ENCODE results near the gene CHRM1. TPM values are rescaled to one million over a fixed set of nuclear protein-coding genes. Genes with fewer than 3 reads are reported as not detected.

Gene CHRM1
- total RNA-seq, 1 donor from 2014 or later: not detected

DNA sequence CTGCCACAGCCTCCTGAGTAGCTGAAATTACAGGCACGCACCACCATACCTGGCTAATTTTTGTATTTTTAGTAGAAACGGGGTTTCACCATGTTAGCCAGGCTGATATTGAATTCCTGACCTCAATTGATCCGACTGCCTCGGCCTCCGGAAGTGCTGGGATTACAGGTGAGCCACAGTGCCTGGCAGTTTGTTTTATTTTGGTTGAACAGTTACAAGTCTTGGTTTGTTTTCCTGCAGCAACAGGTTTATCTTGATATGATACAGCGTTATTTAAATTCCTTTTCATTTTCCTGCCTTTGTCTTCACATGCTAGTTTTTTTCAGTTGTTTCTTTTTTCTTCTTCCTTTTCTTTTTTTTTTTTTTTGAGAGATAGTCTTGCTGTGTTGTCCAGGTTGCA, 44.5 kb downstream of the CHRM1 start:
- Mint-ChIP-seq H3K9me3 (no peaks in the 10 kb centered on the region), H3K27ac (no peak overlapping the region), H3K27me3 (ENCODE audit: insufficient read depth, low read depth) (peaks cover 5% of the 10 kb centered on the region), H3K4me1 (peaks cover 20% of the 10 kb centered on the region), H3K36me3 (peaks cover 6% of the 10 kb centered on the region), H3K4me3 (no peak overlapping the region)
- Histone ChIP-seq H3K36me3 (no peaks in the 10 kb centered on the region), H3F3A (ENCODE audit: low read depth) (peaks cover 49% of the 10 kb centered on the region), H3K79me2 (ENCODE audit: low read depth) (peaks cover 98% of the 10 kb centered on the region), H3K9ac (no peak overlapping the region), H4K20me1 (ENCODE audit: low read depth) (peaks cover 32% of the 10 kb centered on the region), H3K27me3 (no peaks in the 10 kb centered on the region), H3K4me2 (no peak overlapping the region), H3K27ac (no peak overlapping the region), H3K9me3 (ENCODE audit: low read depth) (no peaks in the 10 kb centered on the region), H3K4me1 (peaks cover 12% of the 10 kb centered on the region), H3K4me3 (no peak overlapping the region), H2AFZ (replicated peaks) (no peak overlapping the region)
- TF ChIP-seq EZH2phosphoT487 (IDR thresholded peaks at IDR 0.05): no peak
- TF ChIP-seq CTCF (IDR thresholded peaks at IDR 0.05): no peak
- no peak for TF ChIP-seq EZH2 (IDR thresholded peaks at IDR 0.05)
- no peak for DNase-seq (ENCODE audit: low spot score)

DNA sequence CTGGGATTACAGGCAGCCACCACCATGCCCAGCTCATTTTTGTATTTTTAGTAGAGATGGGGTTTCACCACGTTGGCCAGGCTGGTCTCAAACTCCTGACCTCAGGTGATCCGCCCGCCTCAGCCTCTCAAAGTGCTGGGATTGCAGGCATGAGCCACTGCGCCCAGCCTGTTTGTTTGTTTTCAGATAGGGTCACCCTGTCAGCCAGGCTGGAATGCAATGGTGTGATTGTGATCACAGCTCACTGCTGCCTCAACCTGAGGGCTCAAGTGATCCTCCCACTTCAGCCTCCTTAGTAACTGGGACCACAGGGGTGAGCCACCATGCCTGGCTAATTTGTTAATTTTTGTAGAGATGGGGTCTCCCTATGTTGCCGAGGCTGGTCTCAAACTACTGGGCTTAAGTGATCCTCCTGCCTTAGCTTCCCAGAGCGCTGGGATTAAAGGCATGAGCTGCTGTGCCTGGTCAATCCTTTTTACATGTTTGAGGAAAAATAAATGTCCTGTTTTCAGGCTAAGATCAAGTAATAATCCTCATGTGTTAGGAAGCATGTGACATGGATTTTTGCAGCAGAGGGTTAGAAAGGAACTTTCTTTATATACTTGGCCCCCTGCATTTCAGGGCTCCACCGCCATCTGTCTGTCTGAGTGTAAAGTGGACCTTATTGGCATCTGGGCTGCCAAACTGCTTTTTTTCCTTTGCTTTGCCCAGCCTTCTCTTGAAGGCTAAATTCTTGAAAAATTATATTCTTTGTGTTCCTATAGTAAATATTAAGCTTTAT, 45.3 kb downstream of the CHRM1 start:
- H3F3A ChIP-seq (ENCODE audit: low read depth): peaks cover 43% of the 10 kb centered on the region
- no peak overlapping the region for H2AFZ ChIP-seq (replicated peaks)
- peaks cover 19% of the 10 kb centered on the region for H3K4me1 Mint-ChIP-seq
- no peak overlapping the region for H3K27ac Mint-ChIP-seq
- H3K36me3 Mint-ChIP-seq: peaks cover 9% of the 10 kb centered on the region
- H3K4me3 ChIP-seq: no peak overlapping the region
- H3K79me2 ChIP-seq (ENCODE audit: low read depth): peaks cover 98% of the 10 kb centered on the region
- no peak overlapping the region for H3K27ac ChIP-seq
- peaks cover 12% of the 10 kb centered on the region for H3K4me1 ChIP-seq
- no peaks in the 10 kb centered on the region for H3K27me3 ChIP-seq
- H3K9me3 ChIP-seq (ENCODE audit: low read depth): no peaks in the 10 kb centered on the region
- no peaks in the 10 kb centered on the region for H3K9me3 Mint-ChIP-seq
- TF ChIP-seq EZH2 (IDR thresholded peaks at IDR 0.05): no peak
- TF ChIP-seq EZH2phosphoT487 (IDR thresholded peaks at IDR 0.05): no peak
- TF ChIP-seq CTCF (IDR thresholded peaks at IDR 0.05): no peak
- no peaks in the 10 kb centered on the region for H3K36me3 ChIP-seq
- H3K27me3 Mint-ChIP-seq (ENCODE audit: insufficient read depth, low read depth): peaks cover 5% of the 10 kb centered on the region
- H3K9ac ChIP-seq: no peak overlapping the region
- no peak overlapping the region for H3K4me2 ChIP-seq
- no peak overlapping the region for H3K4me3 Mint-ChIP-seq
- peaks cover 35% of the 10 kb centered on the region for H4K20me1 ChIP-seq (ENCODE audit: low read depth)
- no peak for DNase-seq (ENCODE audit: low spot score)

GRCh38 chr11:62874851-62875250, 46.3 kb downstream of the CHRM1 start:
- no peaks in the 10 kb centered on the region for H3K36me3 ChIP-seq
- TF ChIP-seq EZH2 (IDR thresholded peaks at IDR 0.05) (no peak), CTCF (IDR thresholded peaks at IDR 0.05) (no peak), EZH2phosphoT487 (IDR thresholded peaks at IDR 0.05) (no peak)
- Mint-ChIP-seq H3K27ac (no peak overlapping the region), H3K4me1 (peaks cover 12% of the 10 kb centered on the region), H3K9me3 (no peaks in the 10 kb centered on the region), H3K4me3 (no peak overlapping the region), H3K27me3 (ENCODE audit: insufficient read depth, low read depth) (peaks cover 5% of the 10 kb centered on the region), H3K36me3 (peaks cover 9% of the 10 kb centered on the region)
- H3K9ac ChIP-seq: no peak overlapping the region
- H3K9me3 ChIP-seq (ENCODE audit: low read depth): no peaks in the 10 kb centered on the region
- H3K4me1 ChIP-seq: peaks cover 7% of the 10 kb centered on the region
- no peak for DNase-seq (ENCODE audit: low spot score)
- no peak overlapping the region for H3K4me3 ChIP-seq
- H3K79me2 ChIP-seq (ENCODE audit: low read depth): peaks cover 98% of the 10 kb centered on the region
- H3K27ac ChIP-seq: peak overlapping the region; percentile 10
- no peak overlapping the region for H2AFZ ChIP-seq (replicated peaks)
- no peaks in the 10 kb centered on the region for H3K27me3 ChIP-seq
- H4K20me1 ChIP-seq (ENCODE audit: low read depth): peaks cover 34% of the 10 kb centered on the region
- H3K4me2 ChIP-seq: no peak overlapping the region
- peaks cover 36% of the 10 kb centered on the region for H3F3A ChIP-seq (ENCODE audit: low read depth)

All from neural progenitor cell (in vitro differentiated cells).